GM19452 (cell line): ENCODE results near the gene TIAM1.

Experiments used
- ATAC-seq: cut with Tn5 transposase; IDR thresholded peaks from one replicate; pipeline ENCODE4 v1.9.1; 2021; ENCODE audit not compliant: unreplicated experiment

The TIAM1 gene

GRCh38 chr21:31354122-31354521 lies 10.1 kb upstream of the TIAM1 start:
- ATAC-seq: no peak

GRCh38 chr21:31352836-31353235 lies 8.8 kb upstream of the TIAM1 start:
- ATAC-seq: no peak

GRCh38 chr21:31351960-31352359 lies 7.9 kb upstream of the TIAM1 start:
- no peak for ATAC-seq

GRCh38 chr21:31351438-31351837 lies 7.4 kb upstream of the TIAM1 start:
- ATAC-seq: no peak

- ATAC-seq: no peak
These were observed 5.1 kb upstream of the TIAM1 start for GRCh38 chr21:31349208-31349607.

- no peak for ATAC-seq
These were observed 4.1 kb upstream of the TIAM1 start for GRCh38 chr21:31348188-31348587.

- no peak for ATAC-seq
These were observed 3.5 kb upstream of the TIAM1 start for GRCh38 chr21:31347435-31348032.

GRCh38 chr21:31346256-31346821 lies 2.3 kb upstream of the TIAM1 start:
- no peak for ATAC-seq

DNA sequence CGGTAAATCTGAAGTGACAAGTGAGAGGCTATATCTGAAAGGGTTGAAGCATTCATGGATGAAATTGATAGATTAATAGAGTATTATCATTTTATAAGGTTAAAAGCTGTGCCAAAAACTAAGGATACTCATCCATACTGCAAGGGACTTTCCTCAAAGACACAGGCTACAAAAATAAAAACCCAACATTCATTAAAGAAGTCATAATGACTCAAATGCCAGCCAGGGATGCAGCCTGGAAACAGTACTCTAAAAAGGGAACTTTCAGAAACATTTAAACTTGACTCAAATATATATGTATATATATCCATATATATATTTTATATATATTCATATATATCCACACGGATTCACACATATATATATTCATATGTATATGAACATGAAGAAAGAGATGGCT lies 1.1 kb upstream of the TIAM1 start:
- no peak for ATAC-seq

DNA sequence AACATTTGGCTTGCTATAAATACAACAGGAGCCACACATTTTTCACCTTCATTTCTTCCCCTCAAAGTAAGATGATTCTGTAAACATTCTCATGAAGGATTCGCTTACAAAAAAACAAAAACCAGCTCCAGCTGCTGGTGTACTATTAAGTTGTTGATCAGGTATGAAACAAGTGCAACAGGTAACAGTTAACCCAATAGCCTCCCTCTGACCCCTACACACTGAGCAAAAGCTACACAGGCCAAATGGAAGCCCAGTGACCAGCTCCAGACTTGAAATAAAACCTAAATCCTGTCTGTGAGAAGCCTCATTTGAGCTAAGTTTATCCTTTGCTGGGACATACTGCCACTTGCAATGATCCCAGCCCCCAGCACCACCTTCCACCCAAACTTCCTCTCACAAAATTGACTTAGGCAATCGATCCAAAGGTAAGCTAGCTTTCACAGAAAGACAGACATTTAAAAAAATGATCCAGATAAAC lies 991 bp downstream of the TIAM1 start:
- ATAC-seq: no peak

DNA sequence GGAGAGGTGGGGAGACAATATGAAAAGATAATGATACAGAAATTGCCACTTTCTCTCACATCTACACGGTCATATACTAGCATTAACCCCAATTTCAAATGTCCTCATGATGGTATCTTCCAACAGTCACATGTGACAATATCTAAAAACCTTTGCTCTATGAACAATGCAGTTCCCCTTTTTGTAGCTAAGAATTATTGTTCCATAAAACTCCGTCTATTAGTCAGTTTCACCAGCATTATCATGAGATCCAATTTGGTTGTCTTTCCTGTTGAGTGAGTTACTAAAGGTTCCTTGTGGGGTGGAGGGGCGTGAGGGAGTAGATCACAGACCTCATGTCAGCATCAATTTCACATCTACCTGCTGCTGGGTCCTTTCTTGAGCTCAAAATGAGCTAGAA lies 1.7 kb downstream of the TIAM1 start:
- ATAC-seq: no peak

DNA sequence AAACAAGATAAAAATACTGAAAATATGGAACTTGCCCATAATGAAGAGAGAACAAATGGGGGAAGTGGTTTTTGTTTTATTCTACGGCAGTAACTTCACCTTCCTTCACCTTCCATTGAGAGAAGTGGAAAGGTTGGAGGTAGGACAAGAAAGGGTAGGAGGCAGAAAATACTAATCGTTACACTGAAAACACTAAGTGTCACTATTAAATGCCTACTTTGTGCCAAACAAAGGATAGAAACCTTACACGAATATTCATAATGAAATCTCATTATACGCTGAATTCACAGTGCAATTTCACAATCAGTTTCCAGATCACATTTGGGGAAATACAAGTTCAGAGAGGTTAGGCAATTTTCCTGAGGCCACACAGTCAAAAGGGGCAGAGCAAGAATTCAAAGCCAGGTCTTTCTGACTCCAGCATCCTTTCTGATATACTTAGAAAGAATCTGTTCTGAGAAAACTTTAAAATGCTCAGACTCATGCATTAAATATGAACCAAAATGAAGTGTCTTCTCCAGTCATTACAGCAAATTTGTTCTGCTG lies 3.0 kb downstream of the TIAM1 start:
- ATAC-seq: no peak

DNA sequence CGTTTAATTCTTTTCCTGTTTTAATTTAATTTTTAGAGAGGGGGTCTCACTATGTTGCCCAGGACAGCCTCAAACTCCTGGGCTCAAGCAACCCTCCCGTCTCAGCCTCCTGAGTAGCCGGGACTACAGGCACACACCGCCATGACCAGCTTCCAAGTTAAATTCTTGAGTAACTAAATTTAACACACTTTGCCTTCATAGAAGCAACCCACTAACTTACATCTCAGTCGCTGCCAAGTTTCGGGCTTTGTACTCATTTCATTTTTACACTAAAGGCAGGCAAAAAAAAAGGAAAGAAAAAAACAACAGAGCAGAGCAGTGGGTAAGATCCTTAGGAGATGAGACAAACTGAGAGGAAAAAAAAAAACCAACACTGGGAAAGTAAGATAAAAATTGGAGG lies 3.5 kb downstream of the TIAM1 start:
- no peak for ATAC-seq

DNA sequence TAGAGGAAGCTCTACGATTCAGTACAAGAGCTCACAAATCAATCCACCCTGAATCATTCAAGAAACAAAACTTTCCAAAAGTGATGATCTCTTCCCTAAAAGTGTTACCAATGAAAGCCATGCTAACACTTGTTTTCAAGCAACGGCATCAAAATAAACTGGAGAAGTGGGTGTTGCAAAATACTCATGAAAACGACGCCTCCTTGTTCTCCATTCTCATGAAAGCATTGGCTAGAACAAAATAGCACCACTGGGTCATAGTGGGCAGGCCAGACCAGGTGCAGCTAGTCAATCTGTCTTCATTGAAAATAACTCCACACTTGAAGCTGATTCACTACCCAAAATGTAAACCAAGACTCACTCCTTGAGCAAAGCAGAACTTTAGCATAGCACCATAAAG lies 4.3 kb downstream of the TIAM1 start:
- ATAC-seq: no peak

DNA sequence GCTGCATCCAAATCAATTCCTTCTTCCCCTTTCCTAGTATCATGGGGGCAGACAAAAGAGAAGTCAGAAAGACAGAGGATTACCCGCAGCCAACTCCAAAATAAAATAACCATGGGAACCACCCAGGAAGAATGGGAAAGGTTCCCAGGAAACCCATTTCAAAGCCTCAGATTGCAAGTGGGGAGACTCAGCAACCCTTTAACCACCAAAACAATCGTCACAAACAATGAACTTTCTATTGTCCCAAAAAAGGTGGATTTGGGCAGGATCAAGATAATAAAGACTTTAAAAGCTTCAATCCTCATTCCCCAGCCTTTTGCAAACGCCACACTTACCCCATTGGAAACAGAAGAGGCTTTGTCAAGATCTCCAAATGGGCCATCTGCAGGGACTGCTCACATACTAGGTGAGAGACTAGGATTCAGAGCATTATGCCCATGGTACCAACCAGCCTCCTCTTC lies 5.1 kb downstream of the TIAM1 start:
- no peak for ATAC-seq

DNA sequence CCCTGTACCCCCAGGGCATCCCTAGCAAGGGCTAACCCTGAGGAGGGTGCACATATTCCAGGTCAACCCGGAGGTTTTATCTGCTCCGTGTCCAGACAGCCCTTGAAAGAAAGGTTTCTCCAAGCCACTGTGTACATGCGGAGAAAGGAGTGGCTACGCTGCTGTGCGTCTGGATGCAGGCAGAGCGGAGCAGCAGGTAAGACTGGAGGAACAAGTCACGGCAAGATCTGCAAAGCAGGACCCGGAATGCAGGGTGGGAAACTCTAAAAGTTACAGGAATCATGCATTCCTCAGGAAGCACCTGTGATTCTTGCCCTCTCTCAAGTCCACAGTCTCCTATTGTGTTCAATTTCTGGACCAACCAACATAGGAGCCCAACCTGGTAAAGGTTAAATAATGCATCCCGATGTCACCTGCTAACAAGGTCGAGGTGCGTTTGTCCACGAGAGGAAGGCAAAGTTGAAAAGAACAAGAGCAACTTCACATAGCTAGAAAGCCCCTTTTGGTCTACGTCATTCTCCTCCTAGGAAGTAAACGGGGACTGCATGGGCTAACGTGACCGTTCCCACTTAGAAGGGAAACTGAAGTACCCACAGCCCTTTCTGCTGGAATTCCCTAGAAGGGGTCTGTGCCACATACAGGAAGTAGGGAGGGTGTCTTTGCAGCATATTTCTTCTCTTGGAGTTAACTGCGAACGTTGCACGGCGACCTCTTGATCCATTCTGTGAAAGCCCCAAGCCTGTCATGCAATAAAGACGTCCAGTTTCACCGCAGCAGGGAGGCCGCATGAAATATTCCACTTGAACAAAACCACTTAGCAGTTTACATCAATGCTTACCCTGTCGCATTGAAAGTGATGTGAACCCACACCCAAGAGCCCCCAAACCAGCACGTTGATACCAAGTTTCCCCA lies 5.8 kb downstream of the TIAM1 start:
- ATAC-seq: no peak

- no peak for ATAC-seq
These were observed 7.0 kb downstream of the TIAM1 start for GRCh38 chr21:31337086-31337485.

DNA sequence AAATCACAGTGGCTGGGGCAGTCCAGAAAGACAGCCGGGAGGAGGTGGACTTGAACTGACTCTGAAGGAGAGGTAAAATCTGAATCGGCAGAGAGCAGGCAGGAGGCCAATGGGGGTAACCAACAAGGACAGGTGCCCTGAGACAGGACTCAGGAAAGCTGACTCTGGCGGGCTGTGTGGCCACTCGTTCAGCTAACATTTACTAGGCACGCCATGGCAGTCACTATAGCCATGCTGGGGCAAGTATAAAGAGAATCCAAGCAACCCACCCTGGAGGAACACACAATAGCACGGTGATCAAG lies 7.4 kb downstream of the TIAM1 start:
- ATAC-seq: no peak

- ATAC-seq: no peak
These were observed 7.9 kb downstream of the TIAM1 start for GRCh38 chr21:31335957-31336738.

DNA sequence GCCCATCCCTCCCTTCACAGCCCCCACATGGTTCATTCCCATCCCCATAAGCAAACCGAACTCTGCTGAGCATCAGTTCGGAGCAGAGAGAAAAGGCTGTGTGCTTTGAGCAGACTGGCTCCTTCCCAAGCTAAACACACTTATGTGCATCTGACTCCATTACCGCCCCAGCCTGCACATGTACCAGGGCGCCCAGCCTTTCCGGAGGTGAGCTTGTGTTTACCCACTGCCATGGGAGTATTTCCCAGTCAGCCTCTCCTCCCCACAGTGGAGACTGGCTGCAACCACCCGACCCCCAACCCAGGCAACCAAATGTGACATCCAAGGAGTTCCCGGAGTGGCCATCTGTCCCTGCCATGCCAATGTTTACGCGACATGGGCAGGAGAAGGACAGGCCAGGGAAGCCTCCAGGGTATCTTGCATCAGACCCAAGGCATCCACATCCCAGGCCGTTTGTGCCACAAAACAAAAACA lies 9.4 kb downstream of the TIAM1 start:
- no peak for ATAC-seq

DNA sequence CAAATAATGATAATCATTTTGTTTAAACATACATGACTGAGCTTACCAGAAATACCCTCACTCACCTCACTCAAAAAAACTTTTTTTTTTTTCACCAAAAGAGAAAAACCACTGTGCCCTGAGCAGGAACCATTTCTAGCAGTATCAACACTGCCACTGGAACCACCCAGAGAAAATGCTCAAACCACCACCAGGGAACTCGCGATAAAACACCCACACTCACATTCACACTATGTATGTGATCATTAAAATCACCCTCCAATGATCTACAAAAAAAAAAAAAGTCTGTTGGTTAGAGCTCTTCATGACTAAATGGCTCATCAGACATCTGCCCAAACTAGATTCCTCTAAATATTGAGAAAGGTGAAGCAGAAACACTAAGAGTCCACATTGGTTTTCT lies 11.5 kb downstream of the TIAM1 start:
- ATAC-seq: no peak
